Posterior vena cava (tissue), 2 donors: ENCODE results near the gene CEP112. TPM values are rescaled to one million over a fixed set of nuclear protein-coding genes. Genes with fewer than 3 reads are reported as not detected.

Source experiments
- DNase-seq: peaks from one replicate; pipeline ENCODE4 v3.0.0-alpha.2; 2020; ENCODE audit warnings: low spot score
- intact Hi-C, 2 donors: fragments of 100-400 bp; cut with DNase I; formaldehyde crosslinking; loops; one replicate each; pipeline versions ENCODE4 v1.14.1 to v1.14.2; 2022 to 2023
- total RNA-seq, 2 donors: library from RNA; stranded (reverse); fragmentation: NEBNext Ultra II Directional; extraction: Animal tissue kit (Norgen Biotek cat#: 25700); gene quantifications; one replicate each; pipeline ENCODE4 v1.2.1, GENCODE V29; 2021
- donor health status: DM: yes; HTN: yes; CAD: no.
- donor health status: DM: yes; HTN: yes; CAD: no.

CEP112 gene
- total RNA-seq, 2 donors from 2014 or later, result 27.5 to 33.4 TPM

GRCh38 chr17:65914784-65915342 is 277.1 kb downstream of the CEP112 start:
- DNase-seq, result no peak
- intact Hi-C loops, result no loop called here

GRCh38 chr17:65913326-65913850 is 278.5 kb downstream of the CEP112 start:
- DNase-seq, result no peak
- intact Hi-C loops, result loop anchor here in 1 of 2 donors (1.0 kb wide), 1 partner anchor 40 kb away; no protein-coding TSS in a partner anchor

GRCh38 chr17:65910836-65911235 is 281.1 kb downstream of the CEP112 start:
- intact Hi-C loops, result no loop called here
- DNase-seq, result no peak

GRCh38 chr17:65902831-65903522 is 289.0 kb downstream of the CEP112 start:
- intact Hi-C loops, result no loop called here
- no peak for DNase-seq

GRCh38 chr17:65902155-65902554 is 289.8 kb downstream of the CEP112 start:
- intact Hi-C loops, result no loop called here

GRCh38 chr17:65901394-65901793 is 290.5 kb downstream of the CEP112 start:
- intact Hi-C loops, result no loop called here
- no peak for DNase-seq

More at GRCh38 chr17:65902155-65902554, 289.8 kb downstream of the CEP112 start:
- DNase-seq, result no peak

GRCh38 chr17:65900216-65900615 is 291.7 kb downstream of the CEP112 start:
- no peak for DNase-seq
- intact Hi-C loops, result no loop called here

- DNase-seq, result no peak
- intact Hi-C loops, result no loop called here
Observed at GRCh38 chr17:65898651-65899050, 293.3 kb downstream of the CEP112 start.

- intact Hi-C loops, result no loop called here
- DNase-seq, result no peak
Observed at GRCh38 chr17:65896889-65897288, 295.0 kb downstream of the CEP112 start.

GRCh38 chr17:65895969-65896368 is 296.0 kb downstream of the CEP112 start:
- intact Hi-C loops, result no loop called here
- DNase-seq, result no peak

GRCh38 chr17:65893692-65894279 is 298.1 kb downstream of the CEP112 start:
- intact Hi-C loops, result no loop called here
- DNase-seq, result no peak

- no peak for DNase-seq
Observed at GRCh38 chr17:65892912-65893377, 299.0 kb downstream of the CEP112 start.

GRCh38 chr17:65891231-65891735 is 300.6 kb downstream of the CEP112 start:
- DNase-seq, result no peak
- intact Hi-C loops, result no loop called here

More at GRCh38 chr17:65892912-65893377, 299.0 kb downstream of the CEP112 start:
- intact Hi-C loops, result no loop called here

GRCh38 chr17:65888649-65889048 is 303.3 kb downstream of the CEP112 start:
- DNase-seq, result no peak
- intact Hi-C loops, result no loop called here

- intact Hi-C loops, result no loop called here
- no peak for DNase-seq
Observed at GRCh38 chr17:65886315-65887245, 305.4 kb downstream of the CEP112 start.

- intact Hi-C loops, result no loop called here
- no peak for DNase-seq
Observed at GRCh38 chr17:65885541-65886312, 306.2 kb downstream of the CEP112 start.

- intact Hi-C loops, result no loop called here
Observed at GRCh38 chr17:65876985-65877384, 314.9 kb downstream of the CEP112 start.

GRCh38 chr17:65868881-65869280 is 323.1 kb downstream of the CEP112 start:
- no peak for DNase-seq
- intact Hi-C loops, result no loop called here

More at GRCh38 chr17:65876985-65877384, 314.9 kb downstream of the CEP112 start:
- DNase-seq, result no peak
